ENCODE data around the gene ATG2B.

- TF ChIP-seq POLR2AphosphoS2 (conservative IDR thresholded peaks at IDR 0.05; ENCODE audit: low read length) (no peak), MAFK (IDR thresholded peaks at IDR 0.05; ENCODE audit: partially characterized antibody) (no peak), MAZ (IDR thresholded peaks at IDR 0.05; ENCODE audit: borderline replicate concordance, low read depth, low read length) (no peak), CTCF (IDR thresholded peaks at IDR 0.05) (no peak), RNF2 (IDR thresholded peaks at IDR 0.05; ENCODE audit: borderline replicate concordance, low read depth) (no peak), CEBPB (IDR thresholded peaks at IDR 0.05) (no peak), GATA3 (IDR thresholded peaks at IDR 0.05; ENCODE audit: borderline replicate concordance) (no peak), NFE2L2 (conservative IDR thresholded peaks at IDR 0.05; ENCODE audit: low read length) (no peak), CHD2 (IDR thresholded peaks at IDR 0.05; ENCODE audit: low read length, partially characterized antibody) (no peak), CBX2 (IDR thresholded peaks at IDR 0.05; ENCODE audit: borderline replicate concordance, low read depth) (no peak), ZFP36 (IDR thresholded peaks at IDR 0.05; ENCODE audit: borderline replicate concordance, partially characterized antibody) (no peak), ATOH8 (CRISPR knock-in tag; IDR thresholded peaks at IDR 0.05; ENCODE audit: low read depth) (no peak), POLR2A (IDR thresholded peaks at IDR 0.05; ENCODE audit: low read length) (no peak)
Measured at GRCh38 chr14:96231526-96232130, 131.5 kb downstream of the ATG2B start.
